H9 (cell line): Measurements from ENCODE around the gene NTSR1. TPM values are rescaled to one million over a fixed set of nuclear protein-coding genes. Genes with fewer than 3 reads are reported as not detected.

ENCODE experiments used
- DNase-seq: peaks from one replicate; pipeline ENCODE4 v3.0.0-alpha.2; 2017
- H2AFZ ChIP-seq: one replicate; pipeline ENCODE4 v1.6.1; 2013; ENCODE audit warnings: mild to moderate bottlenecking, low read length, control low read depth, moderate library complexity
- H2AK5ac ChIP-seq: 2 replicates; pipeline ENCODE4 v1.6.1; 2013; ENCODE audit warnings: low read length, control low read depth, mixed read lengths; ENCODE audit not compliant: insufficient read length
- H2BK120ac ChIP-seq: one replicate; pipeline ENCODE4 v1.6.1; 2013; ENCODE audit warnings: low read depth, mild to moderate bottlenecking, low read length, control low read depth, inconsistent platforms; ENCODE audit not compliant: poor library complexity, severe bottlenecking
- H2BK12ac ChIP-seq: 2 replicates; pipeline ENCODE4 v1.6.1; 2013; ENCODE audit warnings: low read length, control low read depth, mixed read lengths, low read depth; ENCODE audit not compliant: insufficient read length
- H2BK15ac ChIP-seq: 2 replicates; pipeline ENCODE4 v1.6.1; 2013; ENCODE audit warnings: low read depth, low read length, control low read depth
- H2BK20ac ChIP-seq: one replicate; pipeline ENCODE4 v1.6.1; 2013; ENCODE audit warnings: low read depth, mild to moderate bottlenecking, low read length, control low read depth, inconsistent platforms; ENCODE audit not compliant: poor library complexity, severe bottlenecking
- H2BK5ac ChIP-seq: 2 replicates; pipeline ENCODE4 v1.6.1; 2013; ENCODE audit warnings: low read length, control low read depth, mixed read lengths; ENCODE audit not compliant: insufficient read length
- H3K14ac ChIP-seq: 2 replicates; pipeline ENCODE4 v1.6.1; 2013; ENCODE audit warnings: low read length, control low read depth; ENCODE audit not compliant: insufficient read depth
- H3K18ac ChIP-seq: 2 replicates; pipeline ENCODE4 v1.6.1; 2013; ENCODE audit warnings: low read depth, mild to moderate bottlenecking, mixed read lengths, low read length, control low read depth; ENCODE audit not compliant: insufficient read length
- H3K23ac ChIP-seq: 2 replicates; pipeline ENCODE4 v1.6.1; 2013; ENCODE audit warnings: low read length, control low read depth, mixed read lengths, low read depth; ENCODE audit not compliant: insufficient read length
- H3K23me2 ChIP-seq: 2 replicates; pipeline ENCODE4 v1.6.1; 2013; ENCODE audit warnings: low read depth, mild to moderate bottlenecking, mixed read lengths, low read length, control low read depth; ENCODE audit not compliant: insufficient read length, poor library complexity, severe bottlenecking
- H3K27ac ChIP-seq: 2 replicates; pipeline ENCODE4 v1.5.1; 2013; ENCODE audit warnings: low read length, control low read depth, mixed read lengths, low read depth; ENCODE audit not compliant: insufficient read length
- H3K27me3 ChIP-seq: 2 replicates; pipeline ENCODE4 v1.6.1; 2013; ENCODE audit warnings: low read length, control low read depth, inconsistent platforms; ENCODE audit not compliant: insufficient read depth
- H3K4ac ChIP-seq: 2 replicates; pipeline ENCODE4 v1.6.1; 2013; ENCODE audit warnings: low read depth, mild to moderate bottlenecking, control low read depth, inconsistent platforms, low read length, moderate library complexity
- H3K4me1 ChIP-seq: 2 replicates; pipeline ENCODE4 v1.6.1; 2013; ENCODE audit warnings: low read length, control low read depth, inconsistent platforms; ENCODE audit not compliant: insufficient read depth
- H3K4me2 ChIP-seq: 2 replicates; pipeline ENCODE4 v1.6.1; 2013; ENCODE audit warnings: low read length, control low read depth, mixed read lengths; ENCODE audit not compliant: insufficient read length, insufficient read depth
- H3K56ac ChIP-seq: 2 replicates; pipeline ENCODE4 v1.6.1; 2013; ENCODE audit warnings: low read depth, mild to moderate bottlenecking, mixed read lengths, low read length, control low read depth; ENCODE audit not compliant: insufficient read length
- H3K79me1 ChIP-seq: 2 replicates; pipeline ENCODE4 v1.6.1; 2013; ENCODE audit warnings: low read depth, mild to moderate bottlenecking, moderate library complexity, low read length, control low read depth, inconsistent platforms; ENCODE audit not compliant: insufficient read depth, poor library complexity, severe bottlenecking
- H3K79me2 ChIP-seq: 2 replicates; pipeline ENCODE4 v1.6.1; 2013; ENCODE audit warnings: low read length, control low read depth, inconsistent platforms; ENCODE audit not compliant: insufficient read depth
- H3K9ac ChIP-seq: 2 replicates; pipeline ENCODE4 v1.6.1; 2013; ENCODE audit warnings: low read length, control low read depth, mixed read lengths; ENCODE audit not compliant: insufficient read length; ENCODE audit errors: extremely low read depth
- H3K9me3 ChIP-seq: one replicate; pipeline ENCODE4 v1.6.1; 2013; ENCODE audit warnings: low read depth, low read length, inconsistent platforms; ENCODE audit not compliant: control insufficient read depth
- H3T11ph ChIP-seq: one replicate; pipeline ENCODE4 v1.6.1; 2013; ENCODE audit warnings: mild to moderate bottlenecking, low read length, control low read depth, inconsistent platforms
- H4K20me1 ChIP-seq: one replicate; pipeline ENCODE4 v1.6.1; 2013; ENCODE audit not compliant: control insufficient read depth, insufficient read length, insufficient read depth
- H4K5ac ChIP-seq: 2 replicates; pipeline ENCODE4 v1.6.1; 2013; ENCODE audit warnings: low read depth, mild to moderate bottlenecking, mixed read lengths, low read length, control low read depth; ENCODE audit not compliant: insufficient read length
- H4K8ac ChIP-seq: replicated peaks from 2 replicates; pipeline ENCODE4 v1.6.1; 2013; ENCODE audit warnings: low read length, control low read depth, mixed read lengths, low read depth; ENCODE audit not compliant: insufficient read length
- H4K91ac ChIP-seq: 2 replicates; pipeline ENCODE4 v1.6.1; 2013; ENCODE audit warnings: low read depth, mild to moderate bottlenecking, moderate library complexity, mixed read lengths, low read length, control low read depth; ENCODE audit not compliant: insufficient read length
- H3K27ac Mint-ChIP-seq, 3 experiments: 2 replicates in 2 of 3; 3 replicates in 1 of 3; pipeline ENCODE4 v1.8.0; 2020 to 2021; ENCODE audit warnings: mixed read lengths in 3 of 3, mild to moderate bottlenecking in 1 of 3, moderate library complexity in 1 of 3
- H3K27me3 Mint-ChIP-seq: 2 replicates; pipeline ENCODE4 v1.8.0; 2021; ENCODE audit warnings: low read depth, mild to moderate bottlenecking, moderate library complexity, mixed read lengths
- H3K36me3 Mint-ChIP-seq, 3 experiments: 2 replicates in 2 of 3; 3 replicates in 1 of 3; pipeline ENCODE4 v1.8.0; 2020 to 2021; ENCODE audit warnings: low read depth in 3 of 3, mixed read lengths in 3 of 3; ENCODE audit not compliant: insufficient read depth in 1 of 3
- H3K4me1 Mint-ChIP-seq, 2 experiments: 2 replicates each; pipeline ENCODE4 v1.8.0; 2020; ENCODE audit warnings: mixed read lengths in 2 of 2
- H3K4me3 Mint-ChIP-seq, 2 experiments: 2 replicates in 1 of 2; 3 replicates in 1 of 2; pipeline ENCODE4 v1.8.0; 2020 to 2021; ENCODE audit warnings: mild to moderate bottlenecking in 2 of 2, mixed read lengths in 2 of 2, moderate library complexity in 1 of 2
- H3K9me3 Mint-ChIP-seq, 2 experiments: 2 replicates in 1 of 2; 3 replicates in 1 of 2; pipeline ENCODE4 v1.8.0; 2020; ENCODE audit warnings: mild to moderate bottlenecking in 2 of 2, mixed read lengths in 2 of 2, moderate library complexity in 1 of 2
- CTCF ChIP-seq: fragments of 200-600 bp; sonication (generic); conservative IDR thresholded peaks from 3 replicates; pipeline ENCODE4 v1.8.0; 2021; ENCODE audit warnings: antibody characterized with exemption, mild to moderate bottlenecking
- WGBS: extraction: QIAGEN DNeasy Blood & Tissue Kit; methylation state at CpG from one replicate; pipeline ENCODE4 v1.1.7; 2013; ENCODE audit warnings: missing lambda C conversion rate, low lambda C conversion rate, mixed read lengths; ENCODE audit not compliant: insufficient read length; ENCODE audit errors: extremely low coverage; 5-methylcytosine and 5-hydroxymethylcytosine counted together
- total RNA-seq: library from RNA; stranded (reverse); gene quantifications from 2 replicates; pipeline ENCODE4 v1.2.1, GENCODE V29; 2021

The NTSR1 gene
- total RNA-seq, 1 experiment from 2014 or later = 0.11 TPM

GRCh38 chr20:62689861-62690260, 18.8 kb upstream of the NTSR1 start:
- Histone ChIP-seq H2AK5ac (no peak overlapping the region), H3K27ac (no peak overlapping the region), H3K23me2 (no peaks in the 10 kb centered on the region), H3K4me1 (no peaks in the 10 kb centered on the region), H2BK120ac (no peak overlapping the region), H4K91ac (no peak overlapping the region), H2BK20ac (no peak overlapping the region), H3K56ac (no peak overlapping the region), H4K20me1 (no peaks in the 10 kb centered on the region), H2BK5ac (no peak overlapping the region), H4K5ac (no peak overlapping the region), H3K4ac (no peak overlapping the region), H2AFZ (no peak overlapping the region), H3K23ac (no peak overlapping the region), H3T11ph (no peak overlapping the region), H3K9ac (no peak overlapping the region), H2BK15ac (no peak overlapping the region), H2BK12ac (no peak overlapping the region), H3K18ac (no peak overlapping the region), H4K8ac (no peak overlapping the region), H3K79me2 (no peaks in the 10 kb centered on the region), H3K9me3 (no peaks in the 10 kb centered on the region), H3K79me1 (no peaks in the 10 kb centered on the region), H3K27me3 (no peaks in the 10 kb centered on the region), H3K14ac (no peak overlapping the region), H3K4me2 (no peak overlapping the region)
- Mint-ChIP-seq H3K27ac (no peak overlapping the region; a peak in 1 of 7 replicates), H3K36me3 (no peaks in the 10 kb centered on the region), H3K9me3 (no peaks in the 10 kb centered on the region; a peak in 1 of 5 replicates), H3K4me1 (peaks cover 14 to 16% of the 10 kb centered on the region in 2 experiments), H3K27me3 (peaks cover 1% of the 10 kb centered on the region; the same call in 1 of the 2 replicates), H3K4me3 (no peak overlapping the region)
- DNase-seq = no peak
- no peak for TF ChIP-seq CTCF
- WGBS = no CpG with 5 or more reads among the region's 17 CpGs
